Colonic mucosa (tissue), 4 donors: ENCODE results near the gene CD19. TPM values are rescaled to one million over a fixed set of nuclear protein-coding genes. Genes with fewer than 3 reads are reported as not detected.

Source experiments
- DNase-seq: peaks from one replicate; pipeline ENCODE4 v3.0.0-alpha.2; 2020
- H3K27ac ChIP-seq: fragments of 200-600 bp; one replicate; pipeline ENCODE4 v1.8.0; 2021
- H3K27me3 ChIP-seq: fragments of 200-600 bp; one replicate; pipeline ENCODE4 v1.8.0; 2021
- H3K36me3 ChIP-seq: fragments of 200-600 bp; one replicate; pipeline ENCODE4 v1.8.0; 2021
- H3K4me1 ChIP-seq: fragments of 200-600 bp; one replicate; pipeline ENCODE4 v1.8.0; 2021; ENCODE audit warnings: mild to moderate bottlenecking
- H3K4me3 ChIP-seq: fragments of 200-600 bp; one replicate; pipeline ENCODE4 v1.8.0; 2021
- H3K9ac ChIP-seq, 2 donors: one replicate each; pipeline ENCODE4 v1.7.0; 2013; ENCODE audit warnings: control low read depth in 2 of 2, low read depth in 2 of 2, low read length in 2 of 2
- H3K9me3 ChIP-seq: fragments of 200-600 bp; one replicate; pipeline ENCODE4 v1.8.0; 2021
- intact Hi-C: fragments of 100-400 bp; cut with DNase I; formaldehyde crosslinking; loops from one replicate; pipeline ENCODE4 v1.14.1; 2022
- total RNA-seq, 2 donors: library from RNA; stranded (reverse); fragmentation: NEBNext Ultra II Directional in 1 of 2; extraction: Animal tissue kit (Norgen Biotek cat#: 25700) in 1 of 2; gene quantifications; one replicate each; pipeline ENCODE4 v1.2.1, GENCODE V29; 2021
- TF ChIP-seq, protein P1 (sequence below): fragments of 200-600 bp; IDR thresholded peaks from one replicate; pipeline ENCODE4 v1.8.0; 2022; ENCODE audit warnings: antibody characterized with exemption, mild to moderate bottlenecking
- donor health status: healthy.
- donor health status: DM: no; HTN: no; CAD: no.
- donor health status: DM: no; HTN: no; CAD: no.

The CD19 gene
- total RNA-seq, 2 donors from 2014 or later: 0.40 to 0.74 TPM

DNA sequence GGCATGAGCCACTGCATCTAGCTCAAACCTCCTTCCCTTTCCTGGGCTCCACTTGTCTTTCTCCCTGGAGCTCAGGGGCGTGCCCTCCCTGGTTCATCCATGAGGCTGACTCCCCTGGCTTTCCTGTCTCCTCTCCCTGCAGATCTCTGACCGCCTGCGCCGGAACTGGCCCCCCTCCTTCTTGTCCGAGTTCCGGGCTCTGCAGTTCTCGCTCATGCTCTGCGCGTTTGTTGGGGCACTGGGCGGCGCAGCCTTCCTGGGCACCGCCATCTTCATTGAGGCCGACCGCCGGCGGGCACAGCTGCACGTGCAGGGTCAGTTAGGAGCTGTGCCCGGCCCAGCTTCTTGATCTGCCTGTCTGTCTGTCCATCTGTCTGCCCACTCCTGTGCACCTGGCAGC lies 51.9 kb downstream of the CD19 start:
- Histone ChIP-seq H3K27me3 (no peaks in the 10 kb centered on the region), H3K9ac (no peak overlapping the region), H3K4me3 (no peak overlapping the region), H3K9me3 (no peaks in the 10 kb centered on the region), H3K36me3 (no peaks in the 10 kb centered on the region), H3K27ac (no peak overlapping the region), H3K4me1 (no peaks in the 10 kb centered on the region)
- no peak for DNase-seq
- TF ChIP-seq, protein P1, sequence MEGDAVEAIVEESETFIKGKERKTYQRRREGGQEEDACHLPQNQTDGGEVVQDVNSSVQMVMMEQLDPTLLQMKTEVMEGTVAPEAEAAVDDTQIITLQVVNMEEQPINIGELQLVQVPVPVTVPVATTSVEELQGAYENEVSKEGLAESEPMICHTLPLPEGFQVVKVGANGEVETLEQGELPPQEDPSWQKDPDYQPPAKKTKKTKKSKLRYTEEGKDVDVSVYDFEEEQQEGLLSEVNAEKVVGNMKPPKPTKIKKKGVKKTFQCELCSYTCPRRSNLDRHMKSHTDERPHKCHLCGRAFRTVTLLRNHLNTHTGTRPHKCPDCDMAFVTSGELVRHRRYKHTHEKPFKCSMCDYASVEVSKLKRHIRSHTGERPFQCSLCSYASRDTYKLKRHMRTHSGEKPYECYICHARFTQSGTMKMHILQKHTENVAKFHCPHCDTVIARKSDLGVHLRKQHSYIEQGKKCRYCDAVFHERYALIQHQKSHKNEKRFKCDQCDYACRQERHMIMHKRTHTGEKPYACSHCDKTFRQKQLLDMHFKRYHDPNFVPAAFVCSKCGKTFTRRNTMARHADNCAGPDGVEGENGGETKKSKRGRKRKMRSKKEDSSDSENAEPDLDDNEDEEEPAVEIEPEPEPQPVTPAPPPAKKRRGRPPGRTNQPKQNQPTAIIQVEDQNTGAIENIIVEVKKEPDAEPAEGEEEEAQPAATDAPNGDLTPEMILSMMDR: no peak
- intact Hi-C loops: no loop called here

DNA sequence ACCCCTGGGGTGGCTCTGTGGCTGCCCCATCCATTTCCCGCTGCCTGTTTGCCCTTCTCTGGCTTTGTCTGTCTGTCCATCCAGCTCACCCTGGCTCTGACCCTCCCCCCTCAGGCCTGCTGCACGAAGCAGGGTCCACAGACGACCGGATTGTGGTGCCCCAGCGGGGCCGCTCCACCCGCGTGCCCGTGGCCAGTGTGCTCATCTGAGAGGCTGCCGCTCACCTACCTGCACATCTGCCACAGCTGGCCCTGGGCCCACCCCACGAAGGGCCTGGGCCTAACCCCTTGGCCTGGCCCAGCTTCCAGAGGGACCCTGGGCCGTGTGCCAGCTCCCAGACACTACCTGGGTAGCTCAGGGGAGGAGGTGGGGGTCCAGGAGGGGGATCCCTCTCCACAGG lies 52.3 kb downstream of the CD19 start:
- intact Hi-C loops: no loop called here
- Histone ChIP-seq H3K4me3 (no peak overlapping the region), H3K4me1 (no peaks in the 10 kb centered on the region), H3K27ac (no peak overlapping the region), H3K9me3 (no peaks in the 10 kb centered on the region), H3K27me3 (no peaks in the 10 kb centered on the region), H3K9ac (no peak overlapping the region), H3K36me3 (no peaks in the 10 kb centered on the region)
- TF ChIP-seq, protein P1: no peak
- DNase-seq: no peak

DNA sequence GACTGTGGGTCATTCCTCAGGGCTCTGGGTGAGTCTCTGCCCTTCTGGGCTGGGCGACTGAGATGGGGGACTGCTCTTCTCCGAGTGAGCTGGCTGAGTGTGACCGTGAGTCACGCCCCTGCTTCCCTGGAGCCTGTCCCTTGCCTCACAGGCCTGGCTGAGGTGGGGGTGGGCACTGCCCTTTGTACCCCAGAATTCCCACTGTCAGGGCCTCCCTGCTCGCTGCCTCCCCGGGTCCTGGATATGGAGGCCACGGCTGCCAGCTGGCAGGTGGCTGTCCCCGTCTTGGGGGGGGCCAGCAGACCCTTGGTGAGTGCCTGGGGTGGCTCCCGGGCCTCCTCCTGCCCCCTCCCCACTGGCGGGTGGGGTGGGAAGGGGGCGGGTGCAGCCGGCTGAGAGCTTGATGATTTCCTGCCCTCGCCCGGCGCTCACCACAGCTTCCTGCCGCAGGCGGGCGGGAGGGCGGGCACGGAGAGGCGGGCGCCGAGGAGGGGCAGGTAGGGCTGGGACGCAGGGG lies 52.9 kb downstream of the CD19 start, which contains the start of gene LAT:
Gene LAT, plus strand, starts transcription at position 434 of the 517 bp plus-strand sequence. CDS start 366 bp downstream, outside the sequence.
- H3K27me3 ChIP-seq: no peaks in the 10 kb centered on the region
- DNase-seq: peak; percentile 33
- H3K4me3 ChIP-seq: peak within 1 kb of the TSS; percentile 15
- intact Hi-C loops: no loop called here
- H3K9me3 ChIP-seq: no peaks in the 10 kb centered on the region
- TF ChIP-seq, protein P1: no peak
- H3K36me3 ChIP-seq: no peaks in the 10 kb centered on the region
- peak within 1 kb of the TSS; percentile 21 to 50 for H3K9ac ChIP-seq
- peak within 1 kb of the TSS; percentile 17 for H3K27ac ChIP-seq
- no peaks in the 10 kb centered on the region for H3K4me1 ChIP-seq

DNA sequence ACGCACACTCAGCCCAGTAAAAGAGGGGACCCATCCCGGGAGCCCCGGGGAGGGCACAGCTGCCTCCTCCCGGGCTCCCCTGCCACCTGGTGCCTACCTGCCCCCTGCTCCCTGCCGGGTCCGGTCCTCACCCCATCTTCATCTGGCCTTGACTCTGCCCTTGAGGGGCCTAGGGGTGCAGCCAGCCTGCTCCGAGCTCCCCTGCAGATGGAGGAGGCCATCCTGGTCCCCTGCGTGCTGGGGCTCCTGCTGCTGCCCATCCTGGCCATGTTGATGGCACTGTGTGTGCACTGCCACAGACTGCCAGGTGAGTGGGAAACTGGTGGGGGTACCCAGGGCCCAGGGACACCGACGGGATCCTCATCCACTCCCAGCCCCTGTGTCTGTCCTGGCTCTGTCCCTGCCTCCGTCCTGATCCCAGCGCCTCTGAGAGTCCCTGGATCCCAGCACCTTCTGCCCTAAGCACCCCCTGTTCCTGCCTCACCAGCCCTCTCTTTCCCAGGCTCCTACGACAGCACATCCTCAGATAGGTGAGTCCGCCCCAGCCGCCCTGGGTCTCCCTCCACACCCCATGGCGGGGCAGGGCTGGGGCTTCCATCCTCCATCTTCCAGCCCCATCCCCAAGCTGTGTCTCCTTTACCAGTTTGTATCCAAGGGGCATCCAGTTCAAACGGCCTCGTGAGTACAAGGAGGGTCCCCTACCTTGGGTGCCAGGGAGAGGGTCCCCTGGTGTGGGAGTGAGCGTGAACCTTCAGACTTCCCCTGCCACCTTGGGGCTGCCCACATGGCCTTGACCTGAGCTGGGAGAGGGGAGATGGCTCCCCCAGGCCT lies 53.7 kb downstream of the CD19 start:
- Histone ChIP-seq H3K9ac (peak overlapping the region; percentile 21 to 50), H3K4me3 (peak overlapping the region; percentile 15), H3K9me3 (no peaks in the 10 kb centered on the region), H3K27me3 (no peaks in the 10 kb centered on the region), H3K4me1 (no peaks in the 10 kb centered on the region), H3K36me3 (no peaks in the 10 kb centered on the region), H3K27ac (peak overlapping the region; percentile 17)
- TF ChIP-seq, protein P1: no peak
- DNase-seq: no peak
- intact Hi-C loops: no loop called here

DNA sequence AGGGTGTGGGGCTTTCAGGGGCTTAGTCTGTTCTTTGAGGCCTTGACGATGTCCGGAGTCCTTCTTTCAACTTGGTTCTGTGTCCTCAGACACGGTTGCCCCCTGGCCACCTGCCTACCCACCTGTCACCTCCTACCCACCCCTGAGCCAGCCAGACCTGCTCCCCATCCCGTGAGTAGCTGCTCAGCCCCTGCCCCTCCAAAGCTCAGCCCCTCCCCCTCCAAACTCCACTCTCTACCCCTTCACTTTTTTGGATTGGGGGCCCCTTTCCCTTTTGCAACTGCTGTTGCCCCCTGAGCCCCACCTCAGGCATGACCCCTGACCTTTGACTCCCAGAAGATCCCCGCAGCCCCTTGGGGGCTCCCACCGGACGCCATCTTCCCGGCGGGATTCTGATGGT lies 54.3 kb downstream of the CD19 start:
- no peaks in the 10 kb centered on the region for H3K27me3 ChIP-seq
- DNase-seq: no peak
- H3K4me1 ChIP-seq: no peaks in the 10 kb centered on the region
- intact Hi-C loops: no loop called here
- H3K27ac ChIP-seq: no peak overlapping the region
- peak overlapping the region in 1 of 2 donors; percentile 21 for H3K9ac ChIP-seq
- no peaks in the 10 kb centered on the region for H3K36me3 ChIP-seq
- TF ChIP-seq, protein P1: no peak
- no peaks in the 10 kb centered on the region for H3K9me3 ChIP-seq
- H3K4me3 ChIP-seq: peak overlapping the region; percentile 15
